Immature natural killer cell (primary cell): ENCODE data around the gene TMEM61. TPM values are rescaled to one million over a fixed set of nuclear protein-coding genes. Genes with fewer than 3 reads are reported as not detected.
A peak's percentile ranks its signal among the peaks of the same experiment; 100 is the strongest.

Source experiments
- DNase-seq, 3 donors: peaks; one replicate each; pipeline ENCODE4 v3.0.0; 2022; ENCODE audit warnings: mixed read lengths in 1 of 3
- H3K27ac Mint-ChIP-seq, 6 donors: one replicate each; pipeline ENCODE4 v1.8.0; 2020; ENCODE audit warnings: mixed read lengths in 6 of 6, mild to moderate bottlenecking in 5 of 6, inconsistent platforms in 4 of 6, moderate library complexity in 3 of 6
- H3K27me3 Mint-ChIP-seq, 3 donors: one replicate each; pipeline ENCODE4 v1.8.0; 2020 to 2021; ENCODE audit warnings: low read depth in 3 of 3, mild to moderate bottlenecking in 3 of 3, mixed read lengths in 3 of 3, moderate library complexity in 3 of 3, inconsistent platforms in 1 of 3
- H3K36me3 Mint-ChIP-seq, 3 donors: one replicate each; pipeline ENCODE4 v1.8.0; 2020; ENCODE audit warnings: mixed read lengths in 3 of 3, inconsistent platforms in 2 of 3, mild to moderate bottlenecking in 2 of 3
- H3K4me1 Mint-ChIP-seq, 2 donors: one replicate each; pipeline ENCODE4 v1.8.0; 2020; ENCODE audit warnings: inconsistent platforms in 2 of 2, mild to moderate bottlenecking in 2 of 2, mixed read lengths in 2 of 2, moderate library complexity in 1 of 2
- H3K4me3 Mint-ChIP-seq, 5 donors: one replicate each; pipeline ENCODE4 v1.8.0; 2020; ENCODE audit warnings: mild to moderate bottlenecking in 5 of 5, mixed read lengths in 5 of 5, inconsistent platforms in 3 of 5, moderate library complexity in 3 of 5
- H3K9me3 Mint-ChIP-seq, 6 donors: one replicate each; pipeline ENCODE4 v1.8.0; 2020; ENCODE audit warnings: mild to moderate bottlenecking in 6 of 6, mixed read lengths in 6 of 6, inconsistent platforms in 4 of 6, moderate library complexity in 3 of 6
- polyA plus RNA-seq, 3 donors: library from polyadenylated mRNA; unstranded; fragments of 300-500 nt; fragmentation: Illumina TruSeq; gene quantifications; one replicate each; pipeline ENCODE4 v1.2.3, GENCODE V29; 2021

TMEM61 gene
- polyA plus RNA-seq, 3 donors from 2014 or later, result not detected

DNA sequence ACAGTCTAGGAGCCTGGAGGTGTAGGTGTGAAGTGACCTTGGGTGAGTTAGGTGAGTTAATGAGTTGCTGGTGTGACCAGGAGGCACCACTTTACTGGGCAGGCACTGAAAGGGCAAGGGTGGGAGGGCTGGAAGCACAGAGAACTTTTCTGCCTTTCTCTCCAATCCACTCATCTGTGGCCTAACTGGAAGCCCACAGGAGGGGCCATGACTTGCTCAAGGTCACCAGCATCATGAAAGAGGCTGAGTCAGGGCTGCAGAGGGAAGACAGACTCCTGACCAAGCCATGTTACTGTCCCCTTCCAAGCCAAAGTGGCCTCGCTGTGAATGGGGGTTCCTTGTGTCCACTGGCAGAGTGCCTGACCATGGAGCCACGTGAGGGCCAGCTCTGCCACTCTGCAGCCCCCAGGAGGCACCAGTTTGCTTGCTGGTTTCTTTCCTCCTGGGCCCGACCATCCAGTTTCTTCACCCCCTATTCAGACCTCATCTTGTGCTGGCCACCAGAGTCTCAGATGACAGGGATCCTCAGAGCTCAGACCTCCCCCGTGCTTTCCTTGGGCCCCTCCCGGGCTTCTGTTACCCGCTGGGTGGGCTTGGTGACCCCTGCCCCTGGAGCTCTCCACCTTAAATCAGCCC, 14.0 kb downstream of the TMEM61 start:
- Mint-ChIP-seq H3K27me3 (peaks cover 8 to 22% (median 10%) of the 10 kb centered on the region in 3 donors), H3K4me1 (peaks cover 28 to 32% of the 10 kb centered on the region in 2 donors), H3K4me3 (no peak overlapping the region), H3K27ac (peak overlapping the region; percentile 24 to 90 (median 80)), H3K9me3 (peaks cover 0 to 1% (median 0%) of the 10 kb centered on the region in 6 donors), H3K36me3 (no peaks in the 10 kb centered on the region)
- no peak for DNase-seq

DNA sequence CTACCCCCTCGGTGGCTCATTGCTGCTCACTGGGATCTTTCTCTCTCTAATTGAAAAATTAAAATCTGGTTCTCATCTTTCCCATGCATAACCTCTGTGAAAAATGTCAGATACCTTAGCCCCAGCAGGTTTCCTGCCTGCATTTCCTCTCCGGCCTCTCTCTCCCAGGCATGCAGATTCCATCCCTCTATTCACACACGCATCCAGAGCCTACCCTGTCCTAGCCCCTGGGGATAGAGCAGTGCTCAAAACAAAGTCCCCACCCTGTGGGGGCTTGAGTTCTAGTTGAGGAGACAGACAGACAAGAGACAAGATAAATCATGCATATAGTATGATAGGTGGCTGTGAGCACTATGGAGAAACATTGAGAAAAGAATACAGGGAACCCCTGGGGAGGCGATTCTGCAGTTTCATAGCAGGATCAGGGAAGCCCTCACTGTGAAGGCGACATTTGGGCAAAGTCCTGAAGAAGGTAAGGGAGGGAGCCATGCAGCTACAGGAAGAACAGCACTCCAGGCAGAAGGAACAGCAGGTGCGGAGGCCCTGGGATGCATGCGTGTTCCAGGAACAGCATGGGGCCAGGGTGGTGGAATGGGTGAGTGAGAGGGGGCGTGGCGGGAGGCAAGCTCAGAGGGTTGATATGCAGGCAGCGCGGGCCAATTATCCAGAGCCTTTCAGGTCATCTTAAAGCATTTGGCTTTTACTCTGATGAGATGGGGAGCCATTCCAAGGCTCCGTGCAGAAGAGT, 14.8 kb downstream of the TMEM61 start:
- no peak for DNase-seq
- Mint-ChIP-seq H3K27ac (peak overlapping the region in 5 of 6 donors; percentile 61 to 90 (median 78)), H3K4me1 (peaks cover 28 to 32% of the 10 kb centered on the region in 2 donors), H3K36me3 (no peaks in the 10 kb centered on the region), H3K4me3 (peak overlapping the region; percentile 56 to 83 (median 71)), H3K9me3 (peaks cover 0 to 1% (median 0%) of the 10 kb centered on the region in 6 donors), H3K27me3 (peaks cover 11 to 24% (median 12%) of the 10 kb centered on the region in 3 donors)

DNA sequence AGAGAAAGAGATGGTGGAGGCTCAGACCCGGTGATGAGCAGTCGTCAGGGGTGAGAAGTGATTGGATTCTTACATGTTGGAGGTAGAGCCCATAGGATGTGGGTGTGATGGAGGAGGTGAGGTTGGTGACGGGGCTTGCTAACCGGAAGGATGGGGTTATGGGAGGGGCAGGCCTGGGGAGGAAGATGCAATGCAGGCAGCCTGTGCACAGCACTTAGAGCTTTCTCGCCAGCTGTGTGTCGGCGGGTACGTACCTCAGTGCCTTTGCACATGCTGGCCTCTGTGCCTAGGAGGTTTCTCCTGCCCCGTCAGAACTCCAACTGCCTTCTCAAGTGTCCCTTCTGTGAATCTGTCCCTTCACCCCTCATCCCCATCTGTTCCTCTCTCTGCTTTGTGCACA, 15.4 kb downstream of the TMEM61 start:
- Mint-ChIP-seq H3K4me1 (peaks cover 28 to 32% of the 10 kb centered on the region in 2 donors), H3K4me3 (peak overlapping the region; percentile 56 to 83 (median 71)), H3K36me3 (no peaks in the 10 kb centered on the region), H3K27ac (peak overlapping the region in 5 of 6 donors; percentile 76 to 90 (median 81)), H3K9me3 (peaks cover 0 to 1% (median 0%) of the 10 kb centered on the region in 6 donors), H3K27me3 (peaks cover 11 to 24% (median 12%) of the 10 kb centered on the region in 3 donors)
- peak; percentile 60 to 71 (median 61) for DNase-seq

DNA sequence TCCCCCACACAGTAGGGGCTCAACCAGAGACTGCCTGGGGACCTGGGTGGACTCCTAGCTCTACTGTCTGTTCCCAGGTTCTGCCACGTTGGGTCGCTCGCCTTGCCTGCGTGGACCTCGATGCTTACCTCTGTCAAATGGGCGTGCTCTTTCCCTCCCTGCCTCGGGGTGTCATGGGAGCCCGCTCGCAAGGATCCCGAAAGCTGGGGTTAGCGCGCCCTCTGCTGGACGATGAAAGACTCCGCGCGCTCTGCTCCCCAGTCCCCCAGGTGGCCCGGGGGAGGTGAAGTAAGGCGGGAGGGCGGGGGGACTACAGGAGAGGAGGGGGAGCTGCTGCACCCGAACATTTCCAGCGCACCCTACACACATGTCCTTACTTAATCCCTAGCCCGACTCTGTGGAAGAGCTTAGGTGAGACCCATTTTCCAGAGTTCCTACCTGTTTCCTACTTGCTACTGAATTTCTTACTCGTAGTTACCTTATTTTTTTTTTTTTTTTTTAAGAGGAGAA, 16.0 kb downstream of the TMEM61 start:
- no peaks in the 10 kb centered on the region for H3K36me3 Mint-ChIP-seq
- peak; percentile 66 to 76 (median 73) for DNase-seq
- H3K27ac Mint-ChIP-seq, result peak overlapping the region in 5 of 6 donors; percentile 41 to 90 (median 81)
- H3K9me3 Mint-ChIP-seq, result peaks cover 0 to 1% (median 0%) of the 10 kb centered on the region in 6 donors
- peak overlapping the region; percentile 56 to 83 (median 71) for H3K4me3 Mint-ChIP-seq
- H3K4me1 Mint-ChIP-seq, result peaks cover 28 to 32% of the 10 kb centered on the region in 2 donors
- H3K27me3 Mint-ChIP-seq, result peaks cover 11 to 24% (median 12%) of the 10 kb centered on the region in 3 donors

DNA sequence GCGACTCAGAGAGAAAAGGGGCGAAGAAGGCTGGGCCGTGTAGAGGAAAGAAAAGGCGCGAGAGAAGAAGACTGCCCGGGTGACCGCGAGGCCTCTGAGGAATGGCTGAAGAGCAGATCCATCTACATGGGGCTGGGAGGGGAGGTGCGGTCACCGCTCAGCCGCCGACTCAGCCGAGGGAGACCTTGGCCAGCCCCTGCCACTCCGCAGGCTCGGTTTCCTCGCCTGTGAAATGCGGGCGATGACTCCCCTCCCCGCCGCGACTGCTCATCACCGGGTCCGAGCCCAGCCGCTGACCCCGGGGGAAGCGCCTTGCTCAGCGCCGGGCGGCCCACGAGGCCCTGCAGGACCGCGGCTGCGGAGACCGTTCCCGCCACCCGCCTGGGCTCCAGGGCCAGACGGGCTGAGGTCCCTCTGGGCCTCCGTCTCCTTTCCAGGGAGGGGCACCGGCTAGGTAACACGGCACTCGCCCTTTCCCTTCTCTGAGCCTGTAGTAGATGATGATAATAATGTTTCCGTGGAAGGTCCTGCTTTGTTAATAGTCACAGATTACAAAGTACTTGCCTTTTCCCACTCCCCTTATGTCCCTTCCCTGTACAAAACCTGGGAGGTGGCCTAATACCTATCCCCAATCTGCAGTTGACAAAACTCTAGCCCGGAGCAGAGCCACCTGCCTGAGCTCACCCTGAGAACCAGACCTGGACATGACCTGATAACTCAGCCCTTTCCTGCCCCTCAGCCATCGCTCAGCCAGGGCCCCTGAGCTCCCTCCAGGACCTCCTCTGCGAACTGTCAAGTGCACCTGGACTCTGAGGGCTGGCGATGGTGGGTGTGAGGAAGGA, 16.7 kb downstream of the TMEM61 start:
- H3K36me3 Mint-ChIP-seq, result no peaks in the 10 kb centered on the region
- H3K4me1 Mint-ChIP-seq, result peaks cover 28 to 32% of the 10 kb centered on the region in 2 donors
- peak overlapping the region; percentile 56 to 83 (median 71) for H3K4me3 Mint-ChIP-seq
- DNase-seq, result no peak
- peaks cover 11 to 24% (median 12%) of the 10 kb centered on the region in 3 donors for H3K27me3 Mint-ChIP-seq
- no peak overlapping the region for H3K27ac Mint-ChIP-seq
- peaks cover 0 to 1% (median 0%) of the 10 kb centered on the region in 6 donors for H3K9me3 Mint-ChIP-seq

DNA sequence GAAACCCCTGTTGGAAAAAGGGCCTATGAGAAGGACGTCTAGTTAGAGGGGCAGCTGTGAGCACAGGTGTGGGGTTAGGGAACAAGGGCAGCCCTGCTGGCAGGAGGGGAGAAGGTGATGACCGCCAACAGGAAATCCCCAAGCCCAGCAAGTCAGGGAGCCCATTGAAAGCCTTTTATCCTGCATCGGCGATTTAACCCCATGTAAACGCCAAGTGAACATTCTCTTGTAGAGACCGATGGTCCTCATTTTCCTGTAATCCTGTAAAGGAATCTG, 17.2 kb downstream of the TMEM61 start:
- H3K4me1 Mint-ChIP-seq, result peaks cover 28 to 32% of the 10 kb centered on the region in 2 donors
- H3K4me3 Mint-ChIP-seq, result peak overlapping the region in 3 of 5 donors; percentile 56 to 70 (median 65)
- no peak overlapping the region for H3K27ac Mint-ChIP-seq
- no peaks in the 10 kb centered on the region for H3K36me3 Mint-ChIP-seq
- H3K9me3 Mint-ChIP-seq, result peaks cover 0 to 1% (median 0%) of the 10 kb centered on the region in 6 donors
- no peak for DNase-seq
- peaks cover 11 to 24% (median 12%) of the 10 kb centered on the region in 3 donors for H3K27me3 Mint-ChIP-seq

DNA sequence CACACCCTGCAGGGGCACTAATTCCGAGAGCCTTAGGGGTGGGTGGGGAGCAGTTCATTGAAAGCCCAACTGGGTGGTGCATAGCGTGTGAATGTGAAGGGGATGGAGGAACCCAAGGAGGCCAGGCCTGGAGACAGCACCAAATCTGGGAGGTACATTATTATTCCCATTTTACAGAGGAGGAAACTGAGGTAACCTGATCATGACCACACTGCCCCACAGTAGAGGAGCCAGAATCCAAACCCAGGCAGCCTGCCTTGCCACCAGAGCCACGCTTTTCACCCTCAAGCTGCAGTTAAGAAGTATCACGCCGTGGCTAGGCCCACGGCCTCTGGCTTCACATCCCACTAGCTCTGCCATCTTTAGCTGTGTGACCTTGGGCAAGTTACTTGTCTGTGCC, 17.7 kb downstream of the TMEM61 start:
- Mint-ChIP-seq H3K27ac (no peak overlapping the region), H3K9me3 (peaks cover 0 to 1% (median 0%) of the 10 kb centered on the region in 6 donors), H3K4me1 (peaks cover 28 to 32% of the 10 kb centered on the region in 2 donors), H3K4me3 (no peak overlapping the region), H3K27me3 (peaks cover 11 to 24% (median 12%) of the 10 kb centered on the region in 3 donors), H3K36me3 (no peaks in the 10 kb centered on the region)
- DNase-seq, result no peak

DNA sequence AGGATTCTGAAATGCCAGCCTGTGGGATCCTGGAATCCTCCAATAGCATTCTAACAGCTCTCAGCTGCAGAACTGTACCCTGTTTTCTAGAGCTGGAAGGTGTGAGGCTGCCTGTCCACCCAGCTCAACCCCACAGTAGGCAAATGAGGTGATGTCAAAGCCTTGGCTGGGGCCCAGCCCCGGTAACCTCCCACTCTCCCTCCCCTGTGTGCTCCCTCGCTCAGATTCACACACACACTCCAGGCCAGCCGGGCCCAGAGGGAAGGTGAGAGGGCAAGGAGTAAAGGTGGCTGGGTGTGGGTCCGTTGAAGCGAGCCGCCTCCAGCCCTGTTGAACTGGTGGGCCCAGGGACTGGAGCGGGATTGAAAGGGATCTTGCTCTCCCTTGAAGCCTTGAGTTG, 18.2 kb downstream of the TMEM61 start, which contains the start of gene BSND:
Gene BSND (plus strand): TSS at position 257 of the 400 bp plus-strand sequence. CDS start 254 bp downstream, outside the sequence.
- no peak within 1 kb of the TSS for H3K27ac Mint-ChIP-seq

DNA sequence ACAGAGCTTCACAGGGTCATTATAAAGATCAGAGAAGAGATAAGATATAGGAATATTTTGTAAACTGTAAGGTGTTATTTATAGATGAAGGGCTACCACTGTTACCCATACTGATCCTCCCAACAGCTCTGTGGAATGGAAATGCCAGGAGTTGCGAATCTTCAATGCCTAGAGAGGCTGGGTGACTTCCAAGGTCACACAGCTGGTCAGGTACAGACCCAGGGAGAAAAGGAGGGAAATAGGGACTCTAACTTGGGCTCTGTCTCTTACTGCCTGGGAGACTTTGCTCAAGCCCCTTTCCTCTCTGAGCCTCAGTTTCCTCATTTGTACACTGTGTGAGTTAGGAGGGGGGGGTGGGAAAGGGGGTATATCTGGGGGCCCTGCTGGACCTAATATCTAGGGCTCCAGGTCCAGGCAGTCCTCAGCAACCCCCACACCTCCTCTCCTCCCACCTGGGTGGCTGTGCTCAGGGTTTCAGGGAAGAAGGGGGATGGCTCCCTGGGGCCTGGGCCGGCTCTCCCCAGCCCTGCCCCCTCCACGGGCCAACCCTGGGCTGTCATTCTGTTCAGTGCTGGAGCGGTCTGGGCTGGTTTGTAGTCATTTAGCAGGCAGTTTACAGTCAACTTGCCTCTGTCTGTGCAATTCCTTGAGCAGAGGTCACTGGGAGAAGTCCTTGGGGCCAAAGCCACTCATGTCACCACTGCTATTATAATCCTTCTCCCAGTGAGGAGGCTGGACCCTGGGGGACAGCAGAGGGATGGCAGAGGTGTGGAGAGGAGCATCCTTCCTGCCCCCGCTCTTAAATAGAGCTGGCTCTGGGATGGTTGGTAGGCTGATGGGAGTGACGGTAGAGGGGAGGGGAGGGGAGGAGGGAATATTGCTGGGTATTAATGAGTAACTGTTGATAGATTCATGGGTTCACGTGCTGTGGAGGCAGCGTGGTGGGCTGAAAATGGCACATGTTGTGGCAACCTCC, 20.0 kb downstream of the TMEM61 start:
- Mint-ChIP-seq H3K36me3 (no peaks in the 10 kb centered on the region), H3K27me3 (peaks cover 10 to 24% (median 11%) of the 10 kb centered on the region in 3 donors), H3K27ac (no peak overlapping the region), H3K4me1 (peaks cover 20 to 22% of the 10 kb centered on the region in 2 donors), H3K9me3 (peaks cover 0 to 1% (median 0%) of the 10 kb centered on the region in 6 donors), H3K4me3 (no peak overlapping the region)
- no peak for DNase-seq

More for the DNA sequence above, 18.2 kb downstream of the TMEM61 start, which contains the start of gene BSND:
- Mint-ChIP-seq H3K9me3 (peaks cover 0 to 1% (median 0%) of the 10 kb centered on the region in 6 donors), H3K27me3 (peaks cover 11 to 24% (median 12%) of the 10 kb centered on the region in 3 donors), H3K36me3 (no peaks in the 10 kb centered on the region), H3K4me1 (peaks cover 28 to 32% of the 10 kb centered on the region in 2 donors), H3K4me3 (peak within 1 kb of the TSS in 1 of 5 donors; percentile 65)
- no peak for DNase-seq

DNA sequence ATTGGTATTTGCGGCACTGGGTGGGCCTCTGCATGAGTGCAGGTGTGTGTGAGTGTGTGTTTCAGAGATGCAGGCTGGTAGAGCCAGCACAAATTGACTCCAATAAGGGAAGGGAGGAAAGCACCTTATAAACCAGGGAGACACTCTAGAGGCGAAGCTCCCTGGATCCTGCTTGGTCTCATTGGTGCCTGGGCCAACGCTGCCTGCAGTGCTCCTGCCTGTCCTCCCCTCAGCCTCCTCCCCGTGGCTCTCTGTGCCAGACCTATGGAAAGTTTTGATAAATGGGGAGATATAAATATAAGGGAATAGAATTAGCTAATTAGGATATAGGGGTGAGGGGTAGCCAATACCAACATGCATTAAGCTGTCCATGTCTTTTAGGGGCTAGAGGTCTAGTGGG, 20.9 kb downstream of the TMEM61 start:
- DNase-seq, result no peak
- Mint-ChIP-seq H3K4me3 (no peak overlapping the region), H3K27me3 (peaks cover 3 to 18% (median 4%) of the 10 kb centered on the region in 3 donors), H3K36me3 (no peaks in the 10 kb centered on the region), H3K9me3 (peaks cover 0 to under 1% (median 0%) of the 10 kb centered on the region in 6 donors), H3K4me1 (peaks cover 11 to 13% of the 10 kb centered on the region in 2 donors), H3K27ac (no peak overlapping the region)

DNA sequence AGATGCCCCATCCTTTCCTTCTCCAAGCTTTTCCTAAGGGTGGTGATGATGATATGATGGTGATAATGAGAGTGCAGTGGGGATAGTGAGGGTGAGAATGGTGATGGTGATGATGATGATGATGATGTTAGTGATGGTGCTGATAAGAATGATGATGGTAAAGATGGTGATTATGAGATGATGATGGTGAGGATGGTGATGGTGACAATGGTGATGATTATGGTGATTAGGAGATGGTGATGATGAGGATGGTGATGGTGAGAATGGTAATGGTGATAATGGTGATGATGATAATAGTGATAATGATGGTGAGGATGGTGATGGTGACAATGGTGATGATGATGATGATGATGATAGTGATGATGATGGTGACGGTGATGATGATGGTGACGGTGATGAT, 22.3 kb downstream of the TMEM61 start:
- Mint-ChIP-seq H3K9me3 (no peaks in the 10 kb centered on the region), H3K27ac (no peak overlapping the region), H3K4me3 (no peak overlapping the region), H3K36me3 (no peaks in the 10 kb centered on the region), H3K4me1 (no peaks in the 10 kb centered on the region), H3K27me3 (peaks cover 2 to 9% (median 6%) of the 10 kb centered on the region in 3 donors)
- no peak for DNase-seq

DNA sequence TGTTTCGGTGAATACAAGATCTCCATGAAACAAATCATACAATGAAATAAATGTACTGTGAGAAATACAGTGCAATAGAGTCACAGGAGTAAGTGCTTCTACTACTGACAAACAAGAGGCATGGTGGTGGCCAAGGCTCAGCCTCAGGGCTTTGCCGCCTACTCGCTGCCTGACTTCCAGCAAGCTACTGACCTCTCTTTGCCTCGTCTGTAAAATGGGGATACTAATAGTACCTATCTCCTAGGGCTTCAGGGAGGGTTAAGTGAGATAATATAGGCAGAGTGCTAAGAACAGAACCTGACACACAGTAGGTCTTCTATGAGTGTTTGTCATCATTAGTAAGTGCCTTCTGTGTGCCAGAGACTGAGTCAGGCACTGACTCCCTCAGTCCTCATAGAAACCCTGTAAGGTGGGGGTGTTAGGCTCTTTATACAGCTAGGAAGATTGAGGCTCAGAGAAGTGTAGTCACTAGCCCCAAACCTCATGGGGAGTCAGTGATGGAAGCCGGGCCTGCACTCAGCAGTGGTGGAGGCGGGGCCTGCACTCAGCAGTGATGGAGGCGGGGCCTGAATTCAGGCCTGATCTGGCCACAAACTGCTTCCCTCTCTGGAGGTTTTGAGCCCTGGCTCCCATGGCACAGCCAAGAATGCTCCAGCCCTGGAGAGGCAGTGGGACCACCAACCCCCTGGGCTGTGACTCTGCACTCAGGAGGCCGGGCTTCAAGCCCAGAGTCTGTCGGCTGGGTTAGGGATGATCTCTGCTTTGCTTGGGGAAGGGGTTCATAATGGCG, 25.1 kb downstream of the TMEM61 start:
- H3K4me1 Mint-ChIP-seq, result no peaks in the 10 kb centered on the region
- no peaks in the 10 kb centered on the region for H3K9me3 Mint-ChIP-seq
- DNase-seq, result no peak
- peaks cover 0 to 5% (median 3%) of the 10 kb centered on the region in 3 donors for H3K27me3 Mint-ChIP-seq
- no peak overlapping the region for H3K27ac Mint-ChIP-seq
- H3K36me3 Mint-ChIP-seq, result no peaks in the 10 kb centered on the region
- H3K4me3 Mint-ChIP-seq, result no peak overlapping the region
